ENCODE data around the gene ZSWIM7. TPM values are rescaled to one million over a fixed set of nuclear protein-coding genes. Genes with fewer than 3 reads are reported as not detected.

ZSWIM7 gene
- total RNA-seq, 1 donor from 2014 or later = 24.5 TPM

DNA sequence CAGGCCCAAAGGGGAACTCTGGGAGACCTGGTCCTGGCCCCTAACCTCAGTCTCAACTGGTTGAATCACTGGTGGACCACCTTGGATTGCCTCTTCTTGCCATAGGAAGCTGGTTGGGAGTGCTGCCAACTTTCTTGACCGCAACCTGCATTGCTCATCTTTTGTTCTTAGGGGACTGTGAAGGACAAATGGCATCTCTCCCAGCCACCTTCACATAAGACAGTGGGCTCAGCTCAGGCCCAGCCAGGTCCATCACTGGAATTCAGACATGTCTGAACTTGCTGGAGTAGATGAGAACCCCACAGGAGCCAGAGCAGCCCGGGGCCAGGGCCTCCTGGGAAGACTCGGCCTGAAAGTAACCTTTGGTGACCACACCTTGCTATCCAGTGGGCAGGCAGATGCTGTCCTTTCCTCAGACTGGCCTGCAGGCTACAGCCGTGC is 35.8 kb downstream of the ZSWIM7 start:
- Histone ChIP-seq H3K9me3 (ENCODE audit: control insufficient read depth in 3 of 3, low read length in 3 of 3) (no peaks in the 10 kb centered on the region), H3K27ac (ENCODE audit: low read depth, low read length) (no peak overlapping the region), H3K27me3 (ENCODE audit: control insufficient read depth in 3 of 3, insufficient read depth in 3 of 3, low read length in 3 of 3) (no peaks in the 10 kb centered on the region), H3K9ac (ENCODE audit: low read depth in 1 of 3, low read length in 3 of 3) (no peak overlapping the region), H3K4me1 (ENCODE audit: control insufficient read depth in 3 of 3, insufficient read depth in 3 of 3, low read length in 3 of 3) (peaks cover 5 to 9% (median 8%) of the 10 kb centered on the region in 3 donors), H3K4me3 (ENCODE audit: low read length in 3 of 3) (no peak overlapping the region), H3K36me3 (ENCODE audit: control insufficient read depth in 3 of 3, insufficient read depth in 3 of 3, low read length in 3 of 3) (no peaks in the 10 kb centered on the region)

DNA sequence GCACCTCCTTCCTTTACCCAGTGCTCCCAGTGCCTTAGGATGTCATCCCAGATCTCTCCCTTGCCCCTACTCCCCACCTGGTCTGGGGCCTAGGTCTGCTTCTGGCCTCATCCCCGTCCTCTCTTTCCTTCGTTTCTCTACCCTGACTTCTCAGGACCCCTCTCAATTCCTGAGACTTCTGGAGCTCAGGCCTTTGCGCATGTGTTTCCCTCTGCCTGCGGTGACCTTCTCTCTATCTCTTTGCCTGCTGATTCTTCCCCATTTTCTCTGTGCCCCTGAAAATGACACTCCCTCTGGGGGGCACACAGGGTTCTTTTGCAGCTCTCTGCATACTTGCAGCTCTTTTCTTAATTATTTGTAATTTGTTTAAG is 41.0 kb downstream of the ZSWIM7 start:
- H3K36me3 ChIP-seq (ENCODE audit: control insufficient read depth in 3 of 3, insufficient read depth in 3 of 3, low read length in 3 of 3) = no peaks in the 10 kb centered on the region
- H3K4me3 ChIP-seq (ENCODE audit: low read length in 3 of 3) = no peak overlapping the region
- H3K9me3 ChIP-seq (ENCODE audit: control insufficient read depth in 3 of 3, low read length in 3 of 3) = no peaks in the 10 kb centered on the region
- H3K27ac ChIP-seq (ENCODE audit: low read depth, low read length) = no peak overlapping the region
- peaks cover 0 to 4% (median 0%) of the 10 kb centered on the region in 3 donors for H3K4me1 ChIP-seq (ENCODE audit: control insufficient read depth in 3 of 3, insufficient read depth in 3 of 3, low read length in 3 of 3)
- H3K27me3 ChIP-seq (ENCODE audit: control insufficient read depth in 3 of 3, insufficient read depth in 3 of 3, low read length in 3 of 3) = peaks cover 0 to 2% (median 0%) of the 10 kb centered on the region in 3 donors
- H3K9ac ChIP-seq (ENCODE audit: low read depth in 1 of 3, low read length in 3 of 3) = no peak overlapping the region

DNA sequence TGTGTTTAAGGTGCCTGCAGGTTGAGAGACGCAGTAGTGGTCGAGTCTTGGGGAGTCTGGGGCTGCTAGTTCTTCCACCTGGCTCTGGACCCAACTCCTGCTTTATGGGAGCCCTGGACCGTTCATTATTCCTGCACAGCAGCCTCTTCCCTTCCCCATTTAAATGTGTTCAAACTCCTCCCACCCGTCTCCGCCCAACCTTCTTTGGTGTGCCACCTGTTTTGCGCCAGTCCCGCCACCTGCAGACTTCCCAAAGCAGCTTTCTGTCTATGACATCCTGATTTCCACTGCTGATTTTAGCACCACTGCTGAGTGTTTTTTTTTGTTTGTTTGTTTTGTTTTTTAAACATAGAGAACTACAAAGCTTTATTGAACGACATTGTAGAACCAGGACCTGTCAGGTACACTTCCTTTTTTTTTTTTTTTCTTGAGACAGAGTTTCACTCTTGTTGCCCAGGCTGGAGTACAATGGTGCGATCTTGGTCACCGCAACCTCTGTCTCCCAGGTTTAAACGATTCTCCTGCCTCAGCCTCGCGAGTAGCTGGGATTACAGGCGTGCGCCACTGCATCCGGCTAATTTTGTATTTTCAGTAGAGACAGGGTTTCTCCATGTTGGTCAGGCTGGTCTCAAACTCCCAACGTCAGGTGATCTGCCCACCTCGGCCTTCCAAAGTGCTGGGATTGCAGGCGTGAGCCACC is 41.7 kb downstream of the ZSWIM7 start:
- Histone ChIP-seq H3K9ac (ENCODE audit: low read depth in 1 of 3, low read length in 3 of 3) (no peak overlapping the region), H3K27me3 (ENCODE audit: control insufficient read depth in 3 of 3, insufficient read depth in 3 of 3, low read length in 3 of 3) (peaks cover 0 to 2% (median 0%) of the 10 kb centered on the region in 3 donors), H3K9me3 (ENCODE audit: control insufficient read depth in 3 of 3, low read length in 3 of 3) (no peaks in the 10 kb centered on the region), H3K4me1 (ENCODE audit: control insufficient read depth in 3 of 3, insufficient read depth in 3 of 3, low read length in 3 of 3) (peaks cover 0 to 4% (median 0%) of the 10 kb centered on the region in 3 donors), H3K4me3 (ENCODE audit: low read length in 3 of 3) (no peak overlapping the region), H3K27ac (ENCODE audit: low read depth, low read length) (no peak overlapping the region), H3K36me3 (ENCODE audit: control insufficient read depth in 3 of 3, insufficient read depth in 3 of 3, low read length in 3 of 3) (no peaks in the 10 kb centered on the region)

DNA sequence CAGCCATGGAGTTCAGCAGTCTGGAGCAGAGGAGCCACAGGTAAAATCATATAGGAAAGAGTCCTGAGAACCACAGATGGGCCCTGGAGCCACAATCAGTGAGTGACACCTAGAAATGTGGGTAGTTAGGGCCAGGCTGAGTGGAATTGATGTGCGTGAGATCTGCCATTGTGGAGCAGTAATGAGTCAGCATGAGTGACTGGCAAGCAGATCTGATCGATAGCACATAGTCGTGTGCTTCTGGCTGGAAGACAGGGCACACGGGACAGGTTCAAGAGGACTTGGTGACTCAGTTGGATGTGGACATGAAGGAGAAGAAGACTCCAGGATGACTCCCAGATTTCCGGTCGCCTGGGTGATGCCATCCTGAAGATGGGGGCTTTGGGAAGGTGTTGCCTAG is 42.3 kb downstream of the ZSWIM7 start:
- H3K4me1 ChIP-seq (ENCODE audit: control insufficient read depth in 3 of 3, insufficient read depth in 3 of 3, low read length in 3 of 3) = peaks cover 0 to 4% (median 0%) of the 10 kb centered on the region in 3 donors
- peaks cover 0 to 2% (median 0%) of the 10 kb centered on the region in 3 donors for H3K27me3 ChIP-seq (ENCODE audit: control insufficient read depth in 3 of 3, insufficient read depth in 3 of 3, low read length in 3 of 3)
- H3K9me3 ChIP-seq (ENCODE audit: control insufficient read depth in 3 of 3, low read length in 3 of 3) = no peaks in the 10 kb centered on the region
- H3K9ac ChIP-seq (ENCODE audit: low read depth in 1 of 3, low read length in 3 of 3) = no peak overlapping the region
- no peak overlapping the region for H3K27ac ChIP-seq (ENCODE audit: low read depth, low read length)
- no peaks in the 10 kb centered on the region for H3K36me3 ChIP-seq (ENCODE audit: control insufficient read depth in 3 of 3, insufficient read depth in 3 of 3, low read length in 3 of 3)
- H3K4me3 ChIP-seq (ENCODE audit: low read length in 3 of 3) = no peak overlapping the region

DNA sequence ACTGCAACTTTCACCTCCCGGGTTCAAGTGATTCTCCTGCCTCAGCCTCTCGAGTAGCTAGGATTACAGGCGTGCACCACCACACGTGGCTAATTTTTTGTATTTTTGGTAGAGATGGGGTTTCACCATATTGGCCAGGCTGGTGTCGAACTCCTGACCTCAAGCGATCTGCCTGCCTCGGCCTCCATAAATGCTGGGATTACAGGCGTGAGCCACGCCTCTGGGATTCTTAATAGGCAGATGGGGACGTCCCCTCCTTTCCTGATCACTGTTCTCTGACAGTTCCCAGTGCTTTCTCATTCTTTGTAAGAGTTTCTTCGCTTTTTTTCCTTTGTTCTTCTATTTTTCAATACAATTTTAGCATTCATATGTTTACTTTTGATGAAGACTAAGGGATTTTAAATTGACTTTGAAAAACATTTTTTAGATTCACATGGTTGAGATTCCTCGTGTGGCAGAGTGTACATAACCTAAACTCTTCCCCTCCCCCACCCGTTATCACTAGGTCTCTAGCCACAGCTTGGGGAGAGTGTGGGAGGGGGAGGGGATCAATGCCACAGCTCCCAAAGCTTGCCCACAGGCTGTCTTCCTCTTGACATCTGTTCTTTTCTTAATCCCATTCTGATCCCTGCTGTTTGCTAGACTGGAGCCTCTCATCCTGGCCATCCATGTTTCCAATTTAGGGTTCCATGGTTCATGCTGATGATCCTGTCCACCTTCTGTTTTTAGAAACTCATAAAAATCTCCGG is 43.5 kb downstream of the ZSWIM7 start:
- Histone ChIP-seq H3K27ac (ENCODE audit: low read depth, low read length) (no peak overlapping the region), H3K27me3 (ENCODE audit: control insufficient read depth in 3 of 3, insufficient read depth in 3 of 3, low read length in 3 of 3) (peaks cover 0 to 2% (median 0%) of the 10 kb centered on the region in 3 donors), H3K9me3 (ENCODE audit: control insufficient read depth in 3 of 3, low read length in 3 of 3) (no peaks in the 10 kb centered on the region), H3K4me1 (ENCODE audit: control insufficient read depth in 3 of 3, insufficient read depth in 3 of 3, low read length in 3 of 3) (peaks cover 0 to 4% (median 0%) of the 10 kb centered on the region in 3 donors), H3K4me3 (ENCODE audit: low read length in 3 of 3) (no peak overlapping the region), H3K36me3 (ENCODE audit: control insufficient read depth in 3 of 3, insufficient read depth in 3 of 3, low read length in 3 of 3) (no peaks in the 10 kb centered on the region), H3K9ac (ENCODE audit: low read depth in 1 of 3, low read length in 3 of 3) (no peak overlapping the region)

DNA sequence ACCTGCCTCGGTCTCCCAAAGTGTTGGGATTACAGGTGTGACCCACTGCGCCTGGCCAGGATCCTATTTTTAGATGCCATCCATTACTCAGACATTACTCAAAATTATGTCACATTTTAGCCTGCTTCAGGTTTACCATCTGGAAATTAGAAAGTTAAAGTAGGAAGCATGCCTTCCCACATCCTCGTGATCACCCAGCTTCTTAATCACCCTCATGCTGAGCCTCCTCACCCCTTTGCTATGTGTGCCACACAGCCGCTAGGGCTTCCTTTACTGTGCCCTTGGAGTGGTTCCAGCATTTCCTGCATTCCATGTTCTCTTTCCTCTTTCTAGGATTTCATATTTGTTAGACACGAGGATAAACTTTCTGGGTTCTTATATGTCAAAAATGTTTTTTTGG is 45.3 kb downstream of the ZSWIM7 start:
- Histone ChIP-seq H3K4me1 (ENCODE audit: control insufficient read depth in 3 of 3, insufficient read depth in 3 of 3, low read length in 3 of 3) (peaks cover 0 to 4% (median 0%) of the 10 kb centered on the region in 3 donors), H3K4me3 (ENCODE audit: low read length in 3 of 3) (no peak overlapping the region), H3K27me3 (ENCODE audit: control insufficient read depth in 3 of 3, insufficient read depth in 3 of 3, low read length in 3 of 3) (peaks cover 0 to 2% (median 0%) of the 10 kb centered on the region in 3 donors), H3K27ac (ENCODE audit: low read depth, low read length) (no peak overlapping the region), H3K36me3 (ENCODE audit: control insufficient read depth in 3 of 3, insufficient read depth in 3 of 3, low read length in 3 of 3) (no peaks in the 10 kb centered on the region), H3K9ac (ENCODE audit: low read depth in 1 of 3, low read length in 3 of 3) (no peak overlapping the region), H3K9me3 (ENCODE audit: control insufficient read depth in 3 of 3, low read length in 3 of 3) (no peaks in the 10 kb centered on the region)

DNA sequence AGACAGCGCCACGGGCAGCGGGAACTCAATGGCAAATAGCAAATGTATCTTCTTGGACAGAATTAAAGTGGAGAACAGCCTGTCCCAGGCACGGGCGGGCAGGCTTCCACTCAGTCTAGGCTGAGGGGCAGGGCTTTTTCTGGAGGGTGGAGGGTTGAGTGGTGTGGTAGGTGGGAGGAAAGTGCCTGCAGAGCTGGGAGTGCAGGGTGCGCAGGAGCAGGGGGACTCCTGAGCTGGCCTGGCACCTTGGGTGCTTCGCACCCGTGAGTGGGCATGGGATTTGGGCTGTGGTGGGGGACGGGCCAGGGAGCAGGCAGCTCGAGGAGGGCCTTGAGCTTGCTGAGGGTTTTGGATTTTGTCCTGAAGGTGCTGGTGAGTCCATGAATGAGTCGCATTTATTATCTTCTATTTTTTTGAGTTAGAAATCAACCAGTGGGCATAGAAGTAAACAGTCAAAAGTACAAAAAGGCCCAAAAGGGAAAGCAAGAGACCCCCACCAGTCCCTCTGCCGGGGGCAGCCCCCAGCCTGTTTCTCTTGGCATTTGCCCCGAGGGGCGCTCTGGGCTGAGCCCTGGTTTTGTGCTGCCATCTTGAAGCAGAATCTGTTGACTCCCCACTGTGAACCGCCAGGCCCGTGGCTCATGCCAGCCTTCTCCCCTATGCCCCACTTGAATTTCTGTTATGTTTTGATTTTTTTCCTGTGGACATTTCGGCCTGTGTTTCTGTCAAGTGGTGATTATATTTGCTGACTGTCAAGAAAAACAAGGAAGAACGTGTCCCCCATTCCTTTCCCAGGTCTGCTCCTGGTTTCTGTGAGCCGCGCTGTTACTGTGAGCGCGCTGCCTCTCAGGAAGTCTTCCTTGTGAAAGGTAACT is 46.4 kb downstream of the ZSWIM7 start:
- Histone ChIP-seq H3K27me3 (ENCODE audit: control insufficient read depth in 3 of 3, insufficient read depth in 3 of 3, low read length in 3 of 3) (peaks cover 0 to 5% (median 0%) of the 10 kb centered on the region in 3 donors), H3K36me3 (ENCODE audit: control insufficient read depth in 3 of 3, insufficient read depth in 3 of 3, low read length in 3 of 3) (no peaks in the 10 kb centered on the region), H3K9ac (ENCODE audit: low read depth in 1 of 3, low read length in 3 of 3) (no peak overlapping the region), H3K4me3 (ENCODE audit: low read length in 3 of 3) (no peak overlapping the region), H3K27ac (ENCODE audit: low read depth, low read length) (no peak overlapping the region), H3K9me3 (ENCODE audit: control insufficient read depth in 3 of 3, low read length in 3 of 3) (no peaks in the 10 kb centered on the region), H3K4me1 (ENCODE audit: control insufficient read depth in 3 of 3, insufficient read depth in 3 of 3, low read length in 3 of 3) (no peaks in the 10 kb centered on the region)

DNA sequence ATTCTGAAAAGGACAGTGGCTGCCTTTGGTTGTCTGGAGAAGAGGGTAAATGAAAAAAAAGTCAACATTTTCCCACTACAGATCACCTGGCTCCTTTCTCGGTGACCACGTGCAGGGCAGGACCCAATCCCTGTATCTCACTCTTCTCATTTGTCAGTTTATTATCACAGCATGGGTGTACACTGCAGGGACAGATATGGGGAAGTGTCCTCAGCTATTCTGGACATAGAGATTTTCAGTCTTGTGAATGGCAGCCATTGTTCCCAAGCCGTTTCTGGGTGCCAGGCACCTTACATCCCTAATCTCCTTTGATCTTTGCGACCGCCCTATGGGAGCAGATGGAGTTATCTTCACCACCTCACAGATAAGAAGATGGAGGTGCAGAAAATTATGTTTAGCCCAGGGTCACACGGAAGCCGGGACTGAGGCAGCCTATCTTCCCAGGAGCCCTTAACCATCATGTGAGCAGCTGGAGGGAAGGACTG is 47.4 kb downstream of the ZSWIM7 start:
- Histone ChIP-seq H3K4me1 (ENCODE audit: control insufficient read depth in 3 of 3, insufficient read depth in 3 of 3, low read length in 3 of 3) (no peaks in the 10 kb centered on the region), H3K27me3 (ENCODE audit: control insufficient read depth in 3 of 3, insufficient read depth in 3 of 3, low read length in 3 of 3) (peaks cover 3 to 4% (median 4%) of the 10 kb centered on the region in 3 donors), H3K36me3 (ENCODE audit: control insufficient read depth in 3 of 3, insufficient read depth in 3 of 3, low read length in 3 of 3) (no peaks in the 10 kb centered on the region), H3K9me3 (ENCODE audit: control insufficient read depth in 3 of 3, low read length in 3 of 3) (no peaks in the 10 kb centered on the region), H3K9ac (ENCODE audit: low read depth in 1 of 3, low read length in 3 of 3) (no peak overlapping the region), H3K27ac (ENCODE audit: low read depth, low read length) (no peak overlapping the region), H3K4me3 (ENCODE audit: low read length in 3 of 3) (no peak overlapping the region)

DNA sequence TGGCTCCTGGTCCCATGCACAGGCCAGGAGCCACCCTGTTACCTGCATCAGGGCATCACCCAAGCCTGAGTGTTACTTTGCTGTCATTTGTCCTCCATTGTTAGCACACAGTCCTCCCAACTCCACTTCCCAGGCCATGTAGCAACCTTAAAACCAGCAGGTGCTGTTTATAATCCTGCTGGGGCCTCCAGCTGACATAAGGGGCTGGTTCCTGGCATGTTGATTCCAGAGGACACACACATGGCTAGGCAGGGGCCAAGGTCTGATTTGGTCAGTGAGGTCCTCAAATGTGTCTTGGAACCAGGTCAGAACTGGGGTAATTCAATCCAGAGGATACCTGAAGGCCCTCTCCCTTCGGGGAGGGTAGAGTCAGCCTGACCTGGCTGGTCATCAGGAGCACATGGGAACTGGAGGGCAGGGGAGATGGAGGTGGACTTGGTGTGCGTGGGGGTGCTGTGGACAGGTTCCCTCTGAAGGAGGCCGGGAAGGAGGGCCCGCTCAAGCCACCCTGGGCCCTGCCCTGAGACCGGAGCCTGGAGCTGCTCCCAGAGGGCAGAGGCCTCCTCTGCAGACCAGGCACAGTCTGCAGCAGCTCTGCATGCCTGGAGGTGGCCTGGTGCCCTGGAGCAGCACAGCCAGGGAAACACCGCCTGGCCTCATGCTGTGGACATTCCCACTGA is 48.0 kb downstream of the ZSWIM7 start:
- H3K9ac ChIP-seq (ENCODE audit: low read depth in 1 of 3, low read length in 3 of 3) = no peak overlapping the region
- no peak overlapping the region for H3K4me3 ChIP-seq (ENCODE audit: low read length in 3 of 3)
- no peak overlapping the region for H3K27ac ChIP-seq (ENCODE audit: low read depth, low read length)
- no peaks in the 10 kb centered on the region for H3K36me3 ChIP-seq (ENCODE audit: control insufficient read depth in 3 of 3, insufficient read depth in 3 of 3, low read length in 3 of 3)
- no peaks in the 10 kb centered on the region for H3K9me3 ChIP-seq (ENCODE audit: control insufficient read depth in 3 of 3, low read length in 3 of 3)
- peaks cover 3 to 9% (median 8%) of the 10 kb centered on the region in 3 donors for H3K27me3 ChIP-seq (ENCODE audit: control insufficient read depth in 3 of 3, insufficient read depth in 3 of 3, low read length in 3 of 3)
- H3K4me1 ChIP-seq (ENCODE audit: control insufficient read depth in 3 of 3, insufficient read depth in 3 of 3, low read length in 3 of 3) = no peaks in the 10 kb centered on the region
